CD1c-positive myeloid dendritic cell (primary cell): ENCODE data around the gene AHCYL2.
"Not testable (repeated sequence)": the region's sequence is repeated elsewhere in the genome, so short reads cannot be mapped to it uniquely, and the experiment has no call there.

Experiments used
- DNase-seq: peaks from one replicate; pipeline ENCODE4 v3.0.0-alpha.2; 2016; ENCODE audit errors: extremely low spot score

AHCYL2 gene

GRCh38 chr7:129453510-129454248 is 228.8 kb downstream of the AHCYL2 start:
- DNase-seq, result no peak

DNA sequence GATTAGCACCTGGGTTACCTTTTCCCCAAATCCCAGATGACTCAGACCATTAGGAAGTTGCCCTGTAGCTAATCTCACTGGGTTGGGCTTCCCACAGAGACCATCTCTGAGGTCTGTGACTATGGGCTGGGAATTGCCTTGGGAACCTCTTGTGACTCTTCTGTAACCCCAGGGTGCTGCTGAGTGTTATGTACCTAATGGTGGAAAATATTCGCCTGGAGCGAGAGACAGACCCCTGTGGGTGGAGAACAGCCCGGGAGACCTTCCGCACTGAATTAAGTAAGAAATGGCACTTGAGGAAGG is 229.4 kb downstream of the AHCYL2 start:
- DNase-seq, result no peak

GRCh38 chr7:129456421-129456820 is 231.6 kb downstream of the AHCYL2 start:
- DNase-seq, result no peak

DNA sequence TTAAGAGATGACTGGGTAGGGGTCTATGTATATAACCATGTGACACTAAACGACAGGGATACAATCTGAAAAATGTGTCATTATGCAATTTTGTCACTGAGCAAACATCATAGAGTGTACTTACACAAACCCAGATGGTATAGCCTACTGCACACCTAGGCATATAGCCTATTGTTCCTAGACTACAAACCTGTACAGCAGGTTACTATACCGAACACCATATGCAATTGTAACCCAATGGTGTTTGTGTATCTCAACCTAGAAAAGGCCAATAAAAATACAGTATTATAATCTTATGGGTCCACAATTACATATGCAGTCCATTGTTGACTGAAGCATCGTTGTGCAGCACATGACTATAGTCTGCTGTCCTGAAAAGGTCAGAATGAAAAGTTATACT is 232.3 kb downstream of the AHCYL2 start:
- DNase-seq, result no peak

GRCh38 chr7:129458171-129458570 is 233.3 kb downstream of the AHCYL2 start:
- DNase-seq, result no peak

- no peak for DNase-seq
These were observed 237.0 kb downstream of the AHCYL2 start for GRCh38 chr7:129461809-129462208.

DNA sequence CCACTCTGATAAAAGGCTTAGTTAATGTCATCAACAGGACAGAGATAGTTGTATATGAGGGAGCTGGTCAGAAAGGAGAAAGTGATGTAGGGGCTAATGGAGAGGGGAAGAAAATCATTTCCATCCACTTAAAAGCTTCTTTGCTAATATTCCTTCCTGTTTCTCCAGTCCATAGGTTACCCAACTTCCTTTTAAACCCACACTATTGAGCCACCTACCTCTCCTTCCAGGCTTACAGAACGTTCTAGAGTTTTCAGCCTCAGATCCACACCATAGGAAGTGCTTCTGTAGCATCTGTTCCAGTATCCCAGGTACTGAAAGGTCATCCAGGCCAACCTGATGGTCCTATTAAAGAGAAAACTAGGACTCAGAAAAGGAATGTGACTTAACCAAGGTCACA is 237.6 kb downstream of the AHCYL2 start:
- DNase-seq, result peak; percentile 54

DNA sequence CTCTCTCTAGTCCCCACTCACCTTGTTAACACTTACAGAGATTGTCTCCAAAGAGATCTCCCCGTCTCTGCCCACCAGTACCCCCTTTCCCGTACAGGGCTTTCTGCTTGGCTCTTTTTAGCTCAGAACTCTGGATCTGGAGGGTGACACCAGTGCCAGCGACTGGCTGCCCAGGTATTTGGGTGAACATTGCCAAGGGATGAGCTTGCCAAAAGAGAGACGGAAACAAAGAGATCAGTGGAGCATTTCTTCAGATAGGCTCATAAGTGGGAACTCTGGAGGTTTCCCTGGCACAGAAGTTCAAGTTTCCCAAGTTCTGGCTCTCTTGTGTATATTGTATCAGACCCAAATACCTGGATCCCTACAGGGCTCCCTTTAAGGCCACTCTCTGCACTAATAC is 239.4 kb downstream of the AHCYL2 start:
- no peak for DNase-seq

- DNase-seq, result no peak
These were observed 240.2 kb downstream of the AHCYL2 start for GRCh38 chr7:129465080-129465479.

GRCh38 chr7:129466796-129467195 is 242.0 kb downstream of the AHCYL2 start:
- no peak for DNase-seq

DNA sequence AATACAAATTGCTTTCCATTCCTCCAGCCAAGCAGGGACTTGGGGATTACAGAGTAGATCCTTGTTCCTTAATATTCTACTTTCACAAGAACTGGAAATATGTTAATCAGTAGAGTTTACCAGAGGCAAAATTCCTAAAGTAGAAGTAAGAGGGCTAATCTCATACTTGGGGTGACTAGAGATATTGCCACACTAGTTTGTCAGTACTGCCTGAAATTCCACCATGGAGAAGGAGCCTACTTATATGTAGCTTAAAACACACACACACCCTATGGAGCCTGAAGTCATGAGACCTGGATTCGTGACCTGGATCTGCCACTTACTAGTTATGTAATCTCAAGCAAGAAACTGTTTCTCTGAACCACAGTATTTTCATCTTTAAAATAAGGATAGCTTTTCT is 243.3 kb downstream of the AHCYL2 start:
- DNase-seq, result no peak

GRCh38 chr7:129468547-129468946 is 243.7 kb downstream of the AHCYL2 start:
- DNase-seq, result no peak

- no peak for DNase-seq
These were observed 245.1 kb downstream of the AHCYL2 start for GRCh38 chr7:129469930-129470329.

DNA sequence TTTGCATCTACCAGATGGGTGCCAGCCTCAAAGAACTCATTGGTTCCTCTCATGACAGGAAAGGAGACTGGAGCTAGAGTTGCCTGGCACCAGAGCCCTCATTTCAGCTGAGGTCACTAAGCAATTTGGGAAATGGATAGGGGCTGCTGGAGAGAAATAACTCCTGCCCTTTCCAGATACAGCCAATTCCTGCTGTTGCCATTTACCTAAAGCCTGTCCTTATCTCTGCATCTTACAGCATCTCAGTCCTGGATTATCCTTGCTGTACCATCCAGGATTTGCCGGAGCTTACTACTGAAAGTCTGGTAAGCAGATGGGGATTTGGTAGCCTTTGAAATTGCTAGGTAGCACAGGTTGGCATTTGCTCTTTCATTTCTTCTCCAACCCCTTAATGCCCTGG is 245.6 kb downstream of the AHCYL2 start:
- no peak for DNase-seq

- no peak for DNase-seq
These were observed 246.6 kb downstream of the AHCYL2 start for GRCh38 chr7:129471402-129471827.

GRCh38 chr7:129475931-129476330 is 251.1 kb downstream of the AHCYL2 start:
- not testable (repeated sequence) for DNase-seq

- not testable (repeated sequence) for DNase-seq
These were observed 251.6 kb downstream of the AHCYL2 start for GRCh38 chr7:129476398-129476797.
